Osteoblast (primary cell): ENCODE results near the gene CHTF18. TPM values are rescaled to one million over a fixed set of nuclear protein-coding genes. Genes with fewer than 3 reads are reported as not detected.
A peak's percentile ranks its signal among the peaks of the same experiment; 100 is the strongest.

ENCODE experiments used
- DNase-seq: peaks from one replicate; pipeline ENCODE4 v3.0.0; 2011; ENCODE audit warnings: low spot score, mixed read lengths; ENCODE audit not compliant: insufficient read length; ENCODE audit errors: missing footprints
- H2AFZ ChIP-seq: 2 replicates; pipeline ENCODE4 v1.6.0; 2011; ENCODE audit warnings: mild to moderate bottlenecking, low read length
- H3K27ac ChIP-seq: 2 replicates; pipeline ENCODE4 v1.5.1; 2011; ENCODE audit warnings: mild to moderate bottlenecking, low read depth, low read length, moderate library complexity
- H3K27me3 ChIP-seq: 2 replicates; pipeline ENCODE4 v1.6.0; 2012; ENCODE audit warnings: mild to moderate bottlenecking, control low read depth, inconsistent platforms, low read length, moderate library complexity; ENCODE audit not compliant: insufficient read depth
- H3K36me3 ChIP-seq: 2 replicates; pipeline ENCODE4 v1.5.1; 2011; ENCODE audit warnings: mild to moderate bottlenecking, low read length, control low read depth, moderate library complexity; ENCODE audit not compliant: insufficient read depth
- H3K4me1 ChIP-seq: 2 replicates; pipeline ENCODE4 v1.5.1; 2011; ENCODE audit warnings: mild to moderate bottlenecking, low read length, control low read depth, moderate library complexity; ENCODE audit not compliant: insufficient read depth
- H3K4me2 ChIP-seq: 2 replicates; pipeline ENCODE4 v1.6.0; 2011; ENCODE audit warnings: mild to moderate bottlenecking, low read length; ENCODE audit not compliant: insufficient read depth
- H3K4me3 ChIP-seq: fragments of 200-600 bp; sonication (generic); 3 replicates; pipeline ENCODE4 v1.5.1; 2012; ENCODE audit warnings: mild to moderate bottlenecking, low read length, inconsistent platforms; ENCODE audit not compliant: insufficient read depth
- H3K79me2 ChIP-seq: 2 replicates; pipeline ENCODE4 v1.6.0; 2012; ENCODE audit warnings: mild to moderate bottlenecking, low read length, control low read depth, inconsistent platforms; ENCODE audit not compliant: insufficient read depth
- H3K9me3 ChIP-seq: 2 replicates; pipeline ENCODE4 v1.5.1; 2011; ENCODE audit warnings: low read depth, low read length, control low read depth
- H4K20me1 ChIP-seq: 2 replicates; pipeline ENCODE4 v1.6.0; 2012; ENCODE audit warnings: mild to moderate bottlenecking, low read length, control low read depth; ENCODE audit not compliant: insufficient read depth
- CTCF ChIP-seq: IDR thresholded peaks from 2 replicates; pipeline ENCODE4 v1.5.1; 2011; ENCODE audit warnings: mild to moderate bottlenecking, low read depth, low read length, moderate library complexity; ENCODE audit errors: extremely low read depth
- total RNA-seq: library from RNA; depleted of rRNA; stranded (reverse); fragments of >200 nt; gene quantifications from 2 replicates; pipeline ENCODE4 v1.2.3, GENCODE V29; 2012

CHTF18 gene
- total RNA-seq, 1 donor: 3.3 TPM

DNA sequence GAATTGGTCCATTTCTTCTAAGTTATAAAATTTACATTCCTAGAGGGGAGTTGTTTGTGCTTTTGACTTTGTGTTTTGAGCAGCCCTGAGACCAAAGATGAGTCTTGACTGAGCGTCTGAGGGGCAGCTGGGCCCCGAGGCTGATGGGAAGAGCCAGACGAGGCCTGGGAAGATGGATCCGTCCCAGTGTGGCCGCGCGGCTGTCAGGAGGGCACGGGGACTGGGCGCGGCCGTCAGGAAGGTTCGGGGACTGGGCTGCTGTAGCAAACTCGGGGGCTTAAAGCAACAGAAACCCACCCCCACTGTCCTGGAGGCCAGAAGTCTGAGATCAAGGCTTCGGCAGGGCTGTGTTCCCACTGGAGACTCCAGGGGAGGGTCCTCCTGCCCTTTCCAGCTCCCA, 50.3 kb downstream of the CHTF18 start:
- DNase-seq: peak; percentile 80
- Histone ChIP-seq H3K27ac (no peak overlapping the region), H3K79me2 (no peaks in the 10 kb centered on the region), H3K36me3 (no peaks in the 10 kb centered on the region), H3K4me1 (no peaks in the 10 kb centered on the region), H3K9me3 (peaks cover 3% of the 10 kb centered on the region), H3K4me3 (no peak overlapping the region), H3K27me3 (peaks cover under 1% of the 10 kb centered on the region), H3K4me2 (no peak overlapping the region), H4K20me1 (no peaks in the 10 kb centered on the region), H2AFZ (no peak overlapping the region)
- no peak for TF ChIP-seq CTCF

DNA sequence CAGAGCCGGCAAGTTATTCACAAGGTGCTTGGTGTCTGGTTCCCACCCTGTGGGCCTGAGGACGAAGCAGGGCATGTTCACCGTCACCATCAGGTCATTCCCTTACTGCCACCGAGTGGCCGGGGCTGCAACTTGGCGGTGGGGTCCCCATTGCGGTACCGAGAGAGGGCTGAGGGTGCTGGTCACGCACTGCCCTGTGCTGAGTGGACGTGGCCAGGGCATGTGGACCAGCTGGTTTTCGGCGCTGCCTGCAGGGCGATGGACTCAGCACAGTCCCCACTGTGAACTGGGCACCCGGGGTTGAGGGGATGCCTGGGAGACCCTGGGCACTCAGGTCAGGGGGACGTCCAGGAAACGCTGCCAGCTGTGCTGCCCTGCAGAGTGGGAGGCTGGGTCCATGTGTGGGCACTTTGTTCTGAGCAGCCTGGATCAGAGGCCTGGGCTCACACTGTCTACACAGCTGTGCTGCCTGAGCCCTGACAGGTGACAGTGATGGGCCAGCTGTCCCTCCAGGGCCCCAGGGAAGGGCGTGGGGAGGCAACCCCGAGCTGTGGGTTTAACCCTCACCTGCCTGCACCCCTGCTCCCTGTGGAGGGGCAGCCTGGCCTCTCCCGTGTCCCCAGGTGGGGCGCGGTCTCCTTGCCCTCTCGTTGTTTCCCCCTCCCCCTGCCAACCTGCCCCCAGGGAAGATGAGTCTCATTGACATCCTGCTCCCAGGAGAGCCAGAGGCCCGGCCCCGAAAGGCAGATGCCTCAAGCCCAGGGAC, 51.4 kb downstream of the CHTF18 start:
- peaks cover 3% of the 10 kb centered on the region for H3K9me3 ChIP-seq

DNA sequence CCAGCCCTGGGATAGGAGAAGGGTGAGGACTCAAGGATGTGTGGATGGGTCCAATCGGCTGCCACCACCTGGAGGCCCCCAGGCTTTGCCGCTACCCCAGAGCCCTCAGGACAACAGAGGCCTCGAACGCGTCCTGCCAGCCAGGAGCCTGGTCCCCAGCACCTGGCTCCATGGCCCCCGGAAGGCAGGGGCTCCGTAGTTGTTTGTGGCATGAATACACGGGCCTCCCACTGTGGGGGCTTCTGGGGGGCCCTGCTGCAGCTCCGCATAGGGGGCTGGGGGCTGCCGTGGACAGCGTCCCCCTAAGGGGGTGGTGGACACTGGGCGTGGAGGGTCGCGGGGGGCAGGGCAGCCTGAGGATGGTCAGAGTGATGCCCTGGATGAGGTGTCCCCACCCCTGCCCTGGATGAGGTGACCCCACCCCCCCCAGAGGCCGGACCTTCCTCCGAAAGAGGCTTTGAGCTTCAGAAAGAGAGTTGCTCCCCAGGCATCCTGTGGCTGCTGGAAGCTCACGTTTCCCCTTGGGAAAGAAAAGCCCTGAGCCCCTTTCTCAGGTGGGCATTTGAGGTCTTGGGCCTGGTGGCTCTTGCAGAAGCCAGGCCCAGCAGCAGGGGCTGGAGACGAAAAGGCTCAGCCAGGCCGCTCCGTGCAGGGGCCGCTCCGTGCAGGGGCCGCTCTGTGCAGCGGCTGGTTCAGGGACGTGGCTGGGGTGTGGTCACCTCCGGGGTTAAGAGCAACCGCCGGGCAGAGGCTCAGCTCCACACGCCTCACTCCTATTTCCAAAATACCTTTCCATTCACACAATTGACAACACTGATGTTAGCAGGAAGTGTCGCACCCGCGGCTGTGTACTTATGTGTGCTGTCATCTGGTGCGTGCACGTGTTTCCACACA, 52.4 kb downstream of the CHTF18 start:
- Histone ChIP-seq H3K4me2 (no peak overlapping the region), H4K20me1 (no peaks in the 10 kb centered on the region), H2AFZ (no peak overlapping the region), H3K79me2 (no peaks in the 10 kb centered on the region), H3K27me3 (no peaks in the 10 kb centered on the region), H3K4me1 (no peaks in the 10 kb centered on the region), H3K27ac (no peak overlapping the region), H3K4me3 (no peak overlapping the region), H3K36me3 (no peaks in the 10 kb centered on the region), H3K9me3 (peaks cover 3% of the 10 kb centered on the region)
- TF ChIP-seq CTCF: no peak
- DNase-seq: peak; percentile 73

More for the DNA sequence above, 51.4 kb downstream of the CHTF18 start:
- no peak overlapping the region for H3K27ac ChIP-seq
- no peak for TF ChIP-seq CTCF
- no peak overlapping the region for H3K4me2 ChIP-seq
- H2AFZ ChIP-seq: no peak overlapping the region
- H3K4me3 ChIP-seq: no peak overlapping the region
- DNase-seq: peak; percentile 69
- no peaks in the 10 kb centered on the region for H3K36me3 ChIP-seq
- no peaks in the 10 kb centered on the region for H4K20me1 ChIP-seq
- no peaks in the 10 kb centered on the region for H3K4me1 ChIP-seq
- no peaks in the 10 kb centered on the region for H3K27me3 ChIP-seq
- no peaks in the 10 kb centered on the region for H3K79me2 ChIP-seq
